GM10266 (cell line): ENCODE results near the gene MRPL37.

Experiments
- DNase-seq: peaks from one replicate; pipeline ENCODE4 v3.0.0; 2012; ENCODE audit errors: extremely low spot score
- CTCF ChIP-seq: IDR thresholded peaks from 2 replicates; pipeline ENCODE4 v1.5.1; 2012; ENCODE audit warnings: mild to moderate bottlenecking, low read depth; ENCODE audit not compliant: control insufficient read depth, insufficient read depth; ENCODE audit errors: missing control alignments

Gene MRPL37

GRCh38 chr1:54220004-54220811, 20.2 kb downstream of the MRPL37 start:
- DNase-seq = no peak
- TF ChIP-seq CTCF = no peak

GRCh38 chr1:54221113-54221834, 21.3 kb downstream of the MRPL37 start:
- DNase-seq = no peak
- no peak for TF ChIP-seq CTCF

GRCh38 chr1:54221867-54222484, 22.0 kb downstream of the MRPL37 start:
- no peak for TF ChIP-seq CTCF
- no peak for DNase-seq

GRCh38 chr1:54222711-54223110, 22.7 kb downstream of the MRPL37 start:
- TF ChIP-seq CTCF = no peak
- DNase-seq = no peak

- TF ChIP-seq CTCF = no peak
- no peak for DNase-seq
Observed at GRCh38 chr1:54223441-54224202, 23.7 kb downstream of the MRPL37 start.

GRCh38 chr1:54224233-54224632, 24.3 kb downstream of the MRPL37 start:
- DNase-seq = no peak
- TF ChIP-seq CTCF = no peak
